ENCODE data around the gene SORCS2.

GRCh38 chr4:7514281-7514680, 321.9 kb downstream of the SORCS2 start:
- TF ChIP-seq SIN3A (IDR thresholded peaks at IDR 0.05; ENCODE audit: borderline replicate concordance, insufficient read depth, low read length) (no peak), TAF1 (IDR thresholded peaks at IDR 0.05; ENCODE audit: borderline replicate concordance, insufficient read depth, low read length) (no peak), POLR2AphosphoS5 (IDR thresholded peaks at IDR 0.05; ENCODE audit: low read depth, low read length) (no peak), REST (IDR thresholded peaks at IDR 0.05; ENCODE audit: insufficient read depth in 1 of 2, low read depth in 2 of 2, low read length in 2 of 2) (no peak), FOXP2 (optimal IDR thresholded peaks at IDR 0.05; ENCODE audit: borderline replicate concordance, extremely low read depth, extremely low read length, insufficient read depth) (no peak)

All from PFSK-1 (cell line).